Transverse colon (tissue), 4 donors: Measurements from ENCODE around the gene CSRP3.

Experiments
- POLR2A ChIP-seq: fragments of 450-650 bp; IDR thresholded peaks from one replicate; pipeline ENCODE4 v1.6.1; 2016; ENCODE audit warnings: antibody characterized with exemption, mild to moderate bottlenecking, moderate library complexity
- POLR2AphosphoS5 ChIP-seq, 3 donors: sonication (generic); formaldehyde crosslinking; IDR thresholded peaks; one replicate each; pipeline ENCODE4 v1.6.1; 2016; ENCODE audit warnings: antibody characterized with exemption in 3 of 3
- TF ChIP-seq, protein P1 (sequence below), 5 experiments: fragments of 200-600 bp in 3 of 5; fragments of 450-650 bp in 2 of 5; sonication (generic) in 3 of 5; IDR thresholded peaks; 1 replicate in 2 of 5; 2 replicates in 3 of 5; pipeline ENCODE4 v1.5.1; 2016 to 2017; ENCODE audit warnings: antibody characterized with exemption in 5 of 5, inconsistent platforms in 3 of 5, mild to moderate bottlenecking in 2 of 5, moderate library complexity in 1 of 5

DNA sequence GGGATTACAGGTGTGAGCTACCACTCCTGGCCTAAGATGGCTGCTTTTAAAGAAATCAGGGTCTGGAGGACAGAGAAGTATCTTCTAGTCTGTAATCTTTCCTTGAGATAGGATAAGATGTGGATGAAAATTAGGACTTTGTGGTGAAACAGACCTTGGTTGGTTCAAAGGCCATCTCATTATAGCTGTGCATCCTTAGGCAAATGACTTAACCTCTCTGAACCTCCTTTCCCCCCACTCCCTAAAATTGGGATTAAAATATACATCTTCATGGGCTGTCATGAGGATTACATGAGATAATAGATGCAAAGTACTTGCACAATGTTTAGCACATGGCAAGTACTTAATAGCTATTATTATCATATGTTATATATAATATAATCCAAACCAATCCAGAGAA is 49.8 kb upstream of the CSRP3 start:
- TF ChIP-seq, protein P1, sequence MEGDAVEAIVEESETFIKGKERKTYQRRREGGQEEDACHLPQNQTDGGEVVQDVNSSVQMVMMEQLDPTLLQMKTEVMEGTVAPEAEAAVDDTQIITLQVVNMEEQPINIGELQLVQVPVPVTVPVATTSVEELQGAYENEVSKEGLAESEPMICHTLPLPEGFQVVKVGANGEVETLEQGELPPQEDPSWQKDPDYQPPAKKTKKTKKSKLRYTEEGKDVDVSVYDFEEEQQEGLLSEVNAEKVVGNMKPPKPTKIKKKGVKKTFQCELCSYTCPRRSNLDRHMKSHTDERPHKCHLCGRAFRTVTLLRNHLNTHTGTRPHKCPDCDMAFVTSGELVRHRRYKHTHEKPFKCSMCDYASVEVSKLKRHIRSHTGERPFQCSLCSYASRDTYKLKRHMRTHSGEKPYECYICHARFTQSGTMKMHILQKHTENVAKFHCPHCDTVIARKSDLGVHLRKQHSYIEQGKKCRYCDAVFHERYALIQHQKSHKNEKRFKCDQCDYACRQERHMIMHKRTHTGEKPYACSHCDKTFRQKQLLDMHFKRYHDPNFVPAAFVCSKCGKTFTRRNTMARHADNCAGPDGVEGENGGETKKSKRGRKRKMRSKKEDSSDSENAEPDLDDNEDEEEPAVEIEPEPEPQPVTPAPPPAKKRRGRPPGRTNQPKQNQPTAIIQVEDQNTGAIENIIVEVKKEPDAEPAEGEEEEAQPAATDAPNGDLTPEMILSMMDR (IDR thresholded peaks at IDR 0.05) = no peak
- no peak for TF ChIP-seq POLR2A
- no peak for TF ChIP-seq POLR2AphosphoS5 (IDR thresholded peaks at IDR 0.05)
